GM19193 (cell line): ENCODE results near the gene DOK5.

Source experiments
- POLR2A ChIP-seq: IDR thresholded peaks from 4 replicates; pipeline ENCODE4 v1.6.1; 2011; ENCODE audit not compliant: insufficient read depth, insufficient read length; ENCODE audit errors: extremely low read depth

DOK5 gene

DNA sequence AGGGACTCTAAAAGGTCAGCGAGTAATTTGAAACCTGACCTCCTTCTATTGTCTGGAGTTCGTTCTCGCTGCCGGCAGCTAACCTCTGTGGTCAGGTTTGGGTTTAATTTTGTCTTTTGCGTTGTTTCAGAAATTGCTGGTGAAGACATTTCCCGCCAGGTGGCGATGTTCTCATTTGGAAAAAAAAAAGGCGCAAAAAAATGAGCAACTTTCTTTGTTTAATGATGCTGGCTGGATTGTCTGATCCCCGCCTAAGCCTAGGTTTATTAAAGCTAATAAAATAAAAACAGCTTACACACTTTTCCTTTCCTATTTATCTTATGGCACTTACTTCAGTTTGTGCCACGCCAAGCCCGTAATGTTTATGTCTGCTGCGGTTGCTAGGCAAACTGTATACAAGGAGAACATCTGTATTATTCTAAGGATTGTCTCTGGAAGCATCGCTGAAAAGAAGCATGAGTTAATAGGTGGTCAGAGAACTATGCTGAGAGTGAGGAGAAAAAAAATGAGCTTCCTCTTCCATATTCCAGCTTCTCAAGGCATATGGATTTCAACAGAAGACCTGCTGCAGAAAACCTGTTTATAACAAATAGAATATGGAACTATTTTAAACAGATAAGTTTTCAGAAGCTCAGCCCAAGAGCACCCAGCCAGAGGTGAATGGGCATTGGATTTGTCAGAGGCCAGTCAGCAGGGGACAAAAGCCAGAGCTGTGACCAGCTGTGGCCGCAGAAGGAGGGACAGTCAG is 205.7 kb downstream of the DOK5 start:
- TF ChIP-seq POLR2A, result no peak

DNA sequence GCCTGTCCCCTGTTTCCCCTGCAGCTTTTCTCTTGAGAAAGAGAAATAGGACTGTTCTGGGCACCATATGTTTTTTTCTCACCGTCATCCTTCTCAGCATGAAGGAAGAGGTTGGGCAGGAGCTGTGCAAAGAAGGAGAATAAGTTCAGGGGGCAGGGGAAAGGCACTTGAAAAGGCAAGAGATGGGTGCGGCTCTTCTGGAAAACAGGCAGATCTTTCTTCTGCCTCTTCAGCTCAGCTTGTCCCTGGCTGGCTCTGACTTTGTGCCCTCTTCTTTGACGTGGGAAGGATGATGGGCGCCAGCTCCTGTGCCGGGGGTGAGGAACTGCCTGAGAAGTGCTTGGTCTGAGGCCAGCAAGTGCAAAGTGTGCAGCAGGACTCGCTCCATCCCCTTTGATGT is 206.5 kb downstream of the DOK5 start:
- TF ChIP-seq POLR2A, result no peak

DNA sequence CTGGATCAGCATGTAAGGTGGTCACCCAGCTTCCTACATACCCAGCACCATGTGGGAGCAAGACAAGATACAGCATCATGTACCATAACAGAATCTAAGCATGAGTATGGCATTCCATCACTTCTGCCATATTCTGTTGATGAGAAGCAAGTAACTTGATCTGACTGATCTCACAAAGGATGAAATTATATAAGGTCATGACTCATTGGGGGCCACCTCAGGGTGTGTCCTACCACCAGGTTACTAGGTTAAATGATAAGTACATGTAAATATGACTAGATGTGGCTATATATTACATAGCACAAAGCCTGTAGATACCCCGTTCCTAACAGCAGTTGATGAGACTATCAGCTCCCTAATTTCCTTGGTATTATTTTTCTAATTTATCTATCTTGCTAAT is 213.1 kb downstream of the DOK5 start:
- TF ChIP-seq POLR2A, result no peak

DNA sequence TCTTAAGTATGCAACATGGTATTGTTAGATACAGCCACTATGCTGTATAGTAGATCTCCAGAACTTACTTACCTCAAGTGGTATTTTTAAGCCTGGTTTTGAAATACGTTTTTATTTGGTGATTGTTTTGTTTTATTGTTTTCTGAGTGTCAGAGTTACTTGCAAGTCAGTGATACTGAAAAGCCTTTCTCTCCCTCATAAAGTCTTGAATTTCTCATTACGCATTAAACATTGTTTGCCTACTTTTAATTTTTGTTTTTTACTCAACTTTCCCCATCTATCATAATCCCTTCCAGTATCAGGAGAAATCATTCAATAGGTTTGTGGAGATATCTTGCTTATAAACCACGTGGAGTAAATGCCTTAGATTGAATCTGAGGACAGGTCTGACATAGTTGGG is 214.9 kb downstream of the DOK5 start:
- no peak for TF ChIP-seq POLR2A

DNA sequence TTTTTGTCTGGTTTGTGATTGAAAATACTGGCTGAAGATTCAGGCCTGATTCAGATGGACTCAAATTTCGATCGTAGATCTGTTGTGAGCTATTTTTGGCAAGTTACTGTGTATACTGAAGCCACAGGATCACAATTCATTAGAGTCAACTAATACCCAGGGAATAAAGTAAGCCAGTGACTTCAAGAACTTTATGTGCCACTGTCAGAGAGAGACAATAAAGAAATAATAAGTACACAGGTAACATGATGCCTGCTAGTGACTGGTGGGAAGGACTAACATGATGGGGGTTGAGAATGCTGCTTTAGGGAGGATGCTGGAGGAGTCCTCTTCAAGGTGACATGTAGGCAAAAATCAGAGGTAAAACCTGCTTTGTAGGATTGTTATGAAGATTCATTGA is 215.9 kb downstream of the DOK5 start:
- TF ChIP-seq POLR2A, result no peak

DNA sequence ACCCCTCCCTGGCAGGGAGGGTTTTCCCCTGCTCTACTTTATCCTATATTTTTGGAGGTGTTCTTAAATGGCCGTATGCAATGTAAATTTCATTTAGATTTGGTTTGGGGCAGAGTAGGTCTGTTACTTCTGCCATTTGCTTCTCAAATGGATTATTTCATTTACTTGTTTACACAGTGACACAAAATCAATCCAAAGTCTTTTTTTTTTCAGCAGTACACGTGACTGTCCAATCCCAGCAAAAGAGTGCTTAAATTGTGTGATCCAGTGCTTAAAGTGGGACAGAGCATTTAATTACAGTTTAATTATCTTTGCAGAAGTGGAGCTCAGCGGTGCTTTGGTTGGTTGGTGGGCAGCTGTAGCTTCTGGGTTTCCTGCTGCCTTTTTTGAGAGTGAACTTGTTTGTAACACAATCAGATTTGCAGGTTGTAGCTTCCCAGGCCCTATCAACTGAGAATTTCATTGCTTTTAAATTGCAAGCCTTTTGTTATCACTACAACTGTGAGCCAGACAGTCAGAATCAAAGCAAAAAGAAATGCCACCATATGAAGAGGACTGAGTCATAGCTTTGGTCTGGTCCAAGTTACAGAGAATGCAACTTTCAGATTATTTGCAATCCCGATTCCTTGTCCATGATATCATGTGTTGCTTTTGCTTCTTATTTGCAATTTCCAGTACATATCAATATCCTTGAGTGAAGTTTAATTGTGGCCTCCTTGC is 216.9 kb downstream of the DOK5 start:
- TF ChIP-seq POLR2A, result no peak

DNA sequence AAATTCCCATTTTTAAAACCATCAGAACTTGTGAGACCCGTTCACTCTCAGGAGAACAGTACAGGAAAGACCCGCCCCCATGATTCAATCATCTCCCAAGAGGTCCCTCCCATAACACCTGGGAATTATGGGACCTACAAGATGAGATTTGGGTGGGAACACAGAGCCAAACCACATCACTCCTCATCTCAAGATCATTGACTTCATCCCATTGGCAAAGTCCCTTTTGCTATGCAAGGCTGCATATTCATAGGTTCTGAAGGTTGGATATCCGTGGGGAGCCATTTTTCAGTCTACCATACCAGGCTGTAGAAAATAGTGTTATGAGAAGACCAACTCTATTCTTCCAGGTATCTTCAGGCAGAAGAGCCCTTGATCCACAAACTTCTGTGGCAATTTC is 219.1 kb downstream of the DOK5 start:
- no peak for TF ChIP-seq POLR2A

DNA sequence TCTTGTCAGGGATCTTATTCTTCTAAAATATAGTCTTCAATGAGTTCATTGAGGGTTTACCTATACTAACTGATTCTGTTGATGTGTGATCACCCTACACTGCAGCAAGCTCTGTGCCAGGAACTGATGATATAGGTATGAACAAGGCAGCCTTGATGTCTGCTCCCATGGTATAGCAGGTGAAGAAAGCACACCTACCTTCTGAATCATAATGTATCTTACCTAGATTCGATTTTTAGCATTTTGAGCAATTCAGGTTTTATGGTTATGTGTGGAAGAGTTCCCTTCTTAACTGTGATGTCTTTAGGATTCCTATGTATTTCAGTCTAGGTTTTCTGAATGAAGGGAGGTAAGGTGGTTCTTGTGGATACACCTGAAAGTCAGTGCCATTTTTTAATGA is 223.0 kb downstream of the DOK5 start:
- TF ChIP-seq POLR2A, result no peak
